ENCODE data around the gene GPR87. TPM values are rescaled to one million over a fixed set of nuclear protein-coding genes. Genes with fewer than 3 reads are reported as not detected.

The GPR87 gene
- total and polyA plus RNA-seq, 2 of the 4 experiments (the other 2 are of a cell fraction): 0.26 to 0.36 TPM

- peak overlapping the region; percentile 70 for H2BK20ac ChIP-seq (ENCODE audit: low read depth, low read length)
- no peaks in the 10 kb centered on the region for H4K20me1 ChIP-seq (ENCODE audit: insufficient read depth, low read length)
- H3K4ac ChIP-seq (ENCODE audit: low read depth, low read length): peak overlapping the region; percentile 49; the same call in 1 of the 2 replicates
- WGBS, 2 experiments (ENCODE audit: extremely low coverage in 2 of 2, insufficient read length in 1 of 2): no CpG with 5 or more reads among the region's 9 CpGs
- no peaks in the 10 kb centered on the region for H3K9me3 ChIP-seq (ENCODE audit: control insufficient read depth, insufficient read depth, low read length)
- peak; percentile 95 for DNase-seq
- H4K91ac ChIP-seq (ENCODE audit: insufficient read depth, low read depth, low read length): peak overlapping the region; percentile 49
- H3K4me2 ChIP-seq (ENCODE audit: low read depth, low read length): peak overlapping the region; percentile 15; the same call in 1 of the 2 replicates
- H4K8ac ChIP-seq (ENCODE audit: low read depth in 2 of 2, low read length in 2 of 2): peak overlapping the region in 1 of 2 experiments; percentile 18; a peak in 1 of 4 replicates
- intact Hi-C loops (cut with micrococcal nuclease) (loop anchor here (5.0 to 10.0 kb wide), 2 partner anchors 274 to 517 kb away; partner anchors contain the start of gene SIAH2), in situ Hi-C loops (cut with MboI; ENCODE audit: low sequenced_read_pairs) (no loop called here), dilution Hi-C loops (cut with HindIII; ENCODE audit: low sequenced_read_pairs, unreplicated experiment) (no loop called here)
- H2AK9ac ChIP-seq (replicated peaks; ENCODE audit: low read depth, low read length, poor library complexity): no peak overlapping the region
- H3K14ac ChIP-seq (replicated peaks; ENCODE audit: low read depth, low read length): peak overlapping the region; percentile 27
- peak overlapping the region; percentile 76 for H2BK120ac ChIP-seq (ENCODE audit: low read depth, low read length)
- peak overlapping the region; percentile 35; the same call in 1 of the 2 replicates for H3K56ac ChIP-seq (ENCODE audit: extremely low read depth, insufficient read depth, low read length)
- H3K4me1 ChIP-seq (ENCODE audit: control insufficient read depth, insufficient read depth, low read length): peaks cover 5% of the 10 kb centered on the region; the same call in 1 of the 2 replicates
- peak overlapping the region; percentile 8; the same call in 1 of the 2 replicates for H3K18ac ChIP-seq (ENCODE audit: low read depth, low read length)
- ATAC-seq (ENCODE audit: low read depth): peak; percentile 82
- H4K5ac ChIP-seq (ENCODE audit: low read depth, low read length): peak overlapping the region; percentile 9; the same call in 1 of the 2 replicates
- ChIA-PET POLR2A (ENCODE audit: unreplicated experiment) (interaction anchor here (0.6 kb wide), 1 partner anchor 23 kb away, joined by 5 read pairs; no protein-coding TSS in a partner anchor), CTCF (interaction anchor here (0.5 to 3.4 kb wide), 13 partner anchors 15 to 1099 kb away, joined by 3 to 32 read pairs (median 4); no protein-coding TSS in a partner anchor)
- H3K27ac ChIP-seq (ENCODE audit: insufficient read depth, low read length): peak overlapping the region; percentile 69; the same call in 1 of the 2 replicates
- H3K9me1 ChIP-seq (ENCODE audit: insufficient read depth, low read length): peaks cover 3% of the 10 kb centered on the region
- no peaks in the 10 kb centered on the region for H3K36me3 ChIP-seq (ENCODE audit: control insufficient read depth, insufficient read depth, low read length)
- no peak overlapping the region for H3K9ac ChIP-seq (ENCODE audit: low read depth, low read length)
- no peak overlapping the region for H3K23ac ChIP-seq (ENCODE audit: low read depth, low read length)
- no peaks in the 10 kb centered on the region for H3K27me3 ChIP-seq (ENCODE audit: control insufficient read depth, insufficient read depth, low read length)
- no peak overlapping the region for H2AFZ ChIP-seq (replicated peaks; ENCODE audit: low read length, poor library complexity)
- H2BK5ac ChIP-seq (ENCODE audit: low read depth, low read length, poor library complexity, severe bottlenecking): peak overlapping the region; percentile 80
- BruUV-seq (replicated peaks): no TSS peak
- peak; percentile 27; the same call in 1 of the 2 replicates for TF ChIP-seq NFE2L2 (IDR thresholded peaks at IDR 0.05; ENCODE audit: low read depth, low read length)
- TF ChIP-seq CHD1 (IDR thresholded peaks at IDR 0.05; ENCODE audit: low read depth, low read length): no peak
- peak; percentile 71 for TF ChIP-seq FOS (IDR thresholded peaks at IDR 0.05; ENCODE audit: low read depth, low read length)
- peak; percentile 68 for TF ChIP-seq BHLHE40 (IDR thresholded peaks at IDR 0.05; ENCODE audit: low read depth, low read length)
- TF ChIP-seq CEBPB (IDR thresholded peaks at IDR 0.05; ENCODE audit: low read depth, low read length): no peak
- TF ChIP-seq ELK1 (IDR thresholded peaks at IDR 0.05; ENCODE audit: borderline replicate concordance, low read depth, low read length): no peak
- peak; percentile 95 for TF ChIP-seq USF2 (IDR thresholded peaks at IDR 0.05; ENCODE audit: low read depth, low read length)
- no peak overlapping the region for H2BK15ac ChIP-seq (ENCODE audit: low read depth, low read length)
- H3K4me3 ChIP-seq (ENCODE audit: insufficient read depth, low read depth, low read length): no peak overlapping the region
- H3K79me1 ChIP-seq (ENCODE audit: low read depth in 1 of 2, low read length in 2 of 2): no peaks in the 10 kb centered on the region
- peak overlapping the region; percentile 67; the same call in 1 of the 2 replicates for H2AK5ac ChIP-seq (ENCODE audit: low read depth, low read length)
Measured at GRCh38 chr3:151281671-151282324, 34.8 kb downstream of the GPR87 start.

Data from IMR-90 (cell line).